ENCODE results near the gene ZNF32.
"Not testable (repeated sequence)": the region's sequence is repeated elsewhere in the genome, so short reads cannot be mapped to it uniquely, and the experiment has no call there.

DNA sequence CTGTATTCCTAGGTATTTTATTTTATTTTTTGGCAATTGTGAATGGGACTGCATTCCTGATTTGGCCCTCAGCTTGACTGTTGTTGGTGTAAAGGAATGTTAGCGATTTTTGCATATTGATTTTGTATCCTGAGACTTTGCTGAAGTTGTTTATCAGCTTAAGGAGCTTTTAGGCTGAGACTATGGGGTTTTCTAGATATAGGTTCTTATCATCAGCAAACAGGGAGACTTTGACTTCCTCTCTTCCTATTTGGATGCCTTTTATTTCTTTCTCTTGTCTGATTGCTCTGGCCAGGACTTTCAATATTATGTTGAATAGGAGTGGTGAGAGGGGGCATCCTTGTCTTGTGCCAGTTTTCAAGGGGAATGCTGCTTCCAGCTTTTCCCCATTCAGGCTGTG, 12.9 kb downstream of the ZNF32 start:
- TF ChIP-seq, protein P1, sequence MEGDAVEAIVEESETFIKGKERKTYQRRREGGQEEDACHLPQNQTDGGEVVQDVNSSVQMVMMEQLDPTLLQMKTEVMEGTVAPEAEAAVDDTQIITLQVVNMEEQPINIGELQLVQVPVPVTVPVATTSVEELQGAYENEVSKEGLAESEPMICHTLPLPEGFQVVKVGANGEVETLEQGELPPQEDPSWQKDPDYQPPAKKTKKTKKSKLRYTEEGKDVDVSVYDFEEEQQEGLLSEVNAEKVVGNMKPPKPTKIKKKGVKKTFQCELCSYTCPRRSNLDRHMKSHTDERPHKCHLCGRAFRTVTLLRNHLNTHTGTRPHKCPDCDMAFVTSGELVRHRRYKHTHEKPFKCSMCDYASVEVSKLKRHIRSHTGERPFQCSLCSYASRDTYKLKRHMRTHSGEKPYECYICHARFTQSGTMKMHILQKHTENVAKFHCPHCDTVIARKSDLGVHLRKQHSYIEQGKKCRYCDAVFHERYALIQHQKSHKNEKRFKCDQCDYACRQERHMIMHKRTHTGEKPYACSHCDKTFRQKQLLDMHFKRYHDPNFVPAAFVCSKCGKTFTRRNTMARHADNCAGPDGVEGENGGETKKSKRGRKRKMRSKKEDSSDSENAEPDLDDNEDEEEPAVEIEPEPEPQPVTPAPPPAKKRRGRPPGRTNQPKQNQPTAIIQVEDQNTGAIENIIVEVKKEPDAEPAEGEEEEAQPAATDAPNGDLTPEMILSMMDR (IDR thresholded peaks at IDR 0.05; ENCODE audit: insufficient read depth, low read length): not testable (repeated sequence)
- not testable (repeated sequence) for TF ChIP-seq POLR2AphosphoS5, GABPA (IDR thresholded peaks at IDR 0.05; ENCODE audit: low read depth)
- TF ChIP-seq, protein P2, sequence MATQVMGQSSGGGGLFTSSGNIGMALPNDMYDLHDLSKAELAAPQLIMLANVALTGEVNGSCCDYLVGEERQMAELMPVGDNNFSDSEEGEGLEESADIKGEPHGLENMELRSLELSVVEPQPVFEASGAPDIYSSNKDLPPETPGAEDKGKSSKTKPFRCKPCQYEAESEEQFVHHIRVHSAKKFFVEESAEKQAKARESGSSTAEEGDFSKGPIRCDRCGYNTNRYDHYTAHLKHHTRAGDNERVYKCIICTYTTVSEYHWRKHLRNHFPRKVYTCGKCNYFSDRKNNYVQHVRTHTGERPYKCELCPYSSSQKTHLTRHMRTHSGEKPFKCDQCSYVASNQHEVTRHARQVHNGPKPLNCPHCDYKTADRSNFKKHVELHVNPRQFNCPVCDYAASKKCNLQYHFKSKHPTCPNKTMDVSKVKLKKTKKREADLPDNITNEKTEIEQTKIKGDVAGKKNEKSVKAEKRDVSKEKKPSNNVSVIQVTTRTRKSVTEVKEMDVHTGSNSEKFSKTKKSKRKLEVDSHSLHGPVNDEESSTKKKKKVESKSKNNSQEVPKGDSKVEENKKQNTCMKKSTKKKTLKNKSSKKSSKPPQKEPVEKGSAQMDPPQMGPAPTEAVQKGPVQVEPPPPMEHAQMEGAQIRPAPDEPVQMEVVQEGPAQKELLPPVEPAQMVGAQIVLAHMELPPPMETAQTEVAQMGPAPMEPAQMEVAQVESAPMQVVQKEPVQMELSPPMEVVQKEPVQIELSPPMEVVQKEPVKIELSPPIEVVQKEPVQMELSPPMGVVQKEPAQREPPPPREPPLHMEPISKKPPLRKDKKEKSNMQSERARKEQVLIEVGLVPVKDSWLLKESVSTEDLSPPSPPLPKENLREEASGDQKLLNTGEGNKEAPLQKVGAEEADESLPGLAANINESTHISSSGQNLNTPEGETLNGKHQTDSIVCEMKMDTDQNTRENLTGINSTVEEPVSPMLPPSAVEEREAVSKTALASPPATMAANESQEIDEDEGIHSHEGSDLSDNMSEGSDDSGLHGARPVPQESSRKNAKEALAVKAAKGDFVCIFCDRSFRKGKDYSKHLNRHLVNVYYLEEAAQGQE (IDR thresholded peaks at IDR 0.05; ENCODE audit: insufficient replicate concordance, low read depth): not testable (repeated sequence)
